ENCODE data around the gene EXOC4. TPM values are rescaled to one million over a fixed set of nuclear protein-coding genes. Genes with fewer than 3 reads are reported as not detected.

The EXOC4 gene
- total and polyA plus RNA-seq, 2 donors (not counting 3 experiments of a cell fraction or from before 2014, with no cell fraction given): 20.3 to 73.1 TPM

GRCh38 chr7:133590795-133591194 lies 337.9 kb downstream of the EXOC4 start:
- no peak overlapping the region for H2AFZ ChIP-seq (ENCODE audit: low read depth, low read length)
- no peak overlapping the region for H3K9ac ChIP-seq (replicated peaks; ENCODE audit: extremely low read depth, insufficient read depth, low read length)
- H3K4me1 ChIP-seq (ENCODE audit: control insufficient read depth, extremely low read depth, insufficient read depth, low read length): no peaks in the 10 kb centered on the region
- no peaks in the 10 kb centered on the region for H3K9me3 ChIP-seq (replicated peaks; ENCODE audit: control insufficient read depth, insufficient read depth, low read length)
- POLR2A ChIA-PET: no interaction called here
- FAIRE-seq (no peak), DNase-seq (ENCODE audit: low read depth, low spot score) (no peak)
- no peaks in the 10 kb centered on the region for H3K27me3 ChIP-seq (ENCODE audit: control insufficient read depth in 2 of 2, insufficient read depth in 2 of 2, low read length in 2 of 2)
- no peaks in the 10 kb centered on the region for H4K20me1 ChIP-seq (replicated peaks; ENCODE audit: control insufficient read depth, extremely low read depth, insufficient read depth, low read length)
- no TSS peak for BruUV-seq (replicated peaks)
- H3K4me2 ChIP-seq (ENCODE audit: insufficient read depth, low read length): no peak overlapping the region
- no peak for TF ChIP-seq FOS (IDR thresholded peaks at IDR 0.05; ENCODE audit: borderline replicate concordance, insufficient read depth, low read length)
- TF ChIP-seq CTCF (IDR thresholded peaks at IDR 0.05; ENCODE audit: extremely low read depth in 1 of 2, insufficient read depth in 1 of 2, low read depth in 1 of 2, low read length in 2 of 2): no peak
- TF ChIP-seq POLR2AphosphoS5 (IDR thresholded peaks at IDR 0.05; ENCODE audit: insufficient read depth, low read depth, low read length): no peak
- no peak for TF ChIP-seq GATA2 (IDR thresholded peaks at IDR 0.05; ENCODE audit: insufficient read depth, insufficient read length, low read depth, low read length)
- TF ChIP-seq POLR2A (IDR thresholded peaks at IDR 0.05; ENCODE audit: low read depth, low read length): no peak
- TF ChIP-seq EZH2 (IDR thresholded peaks at IDR 0.05; ENCODE audit: borderline replicate concordance, low read depth, low read length, severe bottlenecking): no peak
- no peak for TF ChIP-seq MAX (IDR thresholded peaks at IDR 0.05; ENCODE audit: insufficient read depth, insufficient read length)
- TF ChIP-seq MYC (IDR thresholded peaks at IDR 0.05; ENCODE audit: low read depth, low read length): no peak
- TF ChIP-seq JUN (IDR thresholded peaks at IDR 0.05; ENCODE audit: borderline replicate concordance, insufficient read depth, insufficient read length, low read depth): no peak
- dilution Hi-C loops (cut with MboI; ENCODE audit: extremely low pct_ligation_motif_present, low sequenced_read_pairs): no loop called here
- no peak overlapping the region for H3K4me3 ChIP-seq (replicated peaks in 1 of 3; ENCODE audit: insufficient read depth in 1 of 3, low read depth in 1 of 3, low read length in 3 of 3)
- intact Hi-C loops (cut with micrococcal nuclease): no loop called here
- CTCF ChIA-PET: interaction anchor here (1.5 kb wide), 1 partner anchor 66 kb away, joined by 3 read pairs; no protein-coding TSS in a partner anchor
- no peak overlapping the region for H3K27ac ChIP-seq (ENCODE audit: insufficient read depth, low read depth, low read length)
- no peaks in the 10 kb centered on the region for H3K9me1 ChIP-seq (replicated peaks; ENCODE audit: control insufficient read depth, extremely low read depth, insufficient read depth, low read length)
- H3K79me2 ChIP-seq (ENCODE audit: control insufficient read depth, insufficient read depth, low read length): no peaks in the 10 kb centered on the region
- H3K36me3 ChIP-seq (ENCODE audit: control insufficient read depth in 2 of 2, extremely low read depth in 1 of 2, insufficient read depth in 2 of 2, low read length in 2 of 2): no peaks in the 10 kb centered on the region
